ENCODE data around the gene RBM19. TPM values are rescaled to one million over a fixed set of nuclear protein-coding genes. Genes with fewer than 3 reads are reported as not detected.

The RBM19 gene
- total and polyA plus RNA-seq, 2 of the 4 experiments (the other 2 are of a cell fraction) = 18.7 to 19.2 TPM

DNA sequence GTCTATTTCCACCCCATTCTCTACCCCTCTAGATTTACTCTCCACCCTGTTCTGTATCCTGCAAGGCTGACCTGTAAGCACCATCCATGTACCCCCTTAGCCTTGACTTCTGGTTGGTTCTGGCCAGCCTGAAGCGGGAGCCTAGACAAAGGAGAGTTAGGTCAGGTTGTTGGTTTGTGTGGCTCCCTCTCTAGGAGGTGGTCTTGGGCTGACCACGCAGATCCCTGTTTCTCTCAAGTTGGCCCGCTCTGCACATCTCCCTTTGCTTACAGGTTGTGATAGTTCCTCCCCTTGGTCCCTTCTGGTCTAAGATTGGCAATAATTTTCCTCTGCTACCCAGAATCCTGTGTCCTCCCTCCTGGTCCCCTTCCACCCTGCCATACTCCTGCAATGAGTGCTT is 38.3 kb upstream of the RBM19 start:
- in situ Hi-C loops (cut with MboI; ENCODE audit: low sequenced_read_pairs) (no loop called here), dilution Hi-C loops (cut with HindIII; ENCODE audit: low sequenced_read_pairs, unreplicated experiment) (no loop called here), intact Hi-C loops (cut with micrococcal nuclease) (no loop called here)
- H2AK5ac ChIP-seq (ENCODE audit: low read depth, low read length) = no peak overlapping the region
- POLR2A ChIA-PET (ENCODE audit: unreplicated experiment) = no interaction called here
- BruUV-seq (replicated peaks) = no TSS peak
- no peak overlapping the region for H4K91ac ChIP-seq (ENCODE audit: insufficient read depth, low read depth, low read length)
- no peak for DNase-seq
- H2AK9ac ChIP-seq (replicated peaks; ENCODE audit: low read depth, low read length, poor library complexity) = no peak overlapping the region
- H3K9ac ChIP-seq (ENCODE audit: low read depth, low read length) = no peak overlapping the region
- no peaks in the 10 kb centered on the region for H3K36me3 ChIP-seq (ENCODE audit: control insufficient read depth, insufficient read depth, low read length)
- H3K9me3 ChIP-seq (ENCODE audit: control insufficient read depth, insufficient read depth, low read length) = no peaks in the 10 kb centered on the region
- TF ChIP-seq RAD21 (IDR thresholded peaks at IDR 0.05; ENCODE audit: low read length) (no peak), BHLHE40 (IDR thresholded peaks at IDR 0.05; ENCODE audit: low read depth, low read length) (no peak), MXI1 (IDR thresholded peaks at IDR 0.05; ENCODE audit: borderline replicate concordance, low read depth, low read length) (no peak), RFX5 (IDR thresholded peaks at IDR 0.05; ENCODE audit: low read depth, low read length) (no peak), SMC3 (IDR thresholded peaks at IDR 0.05; ENCODE audit: low read depth, low read length) (no peak), NFE2L2 (IDR thresholded peaks at IDR 0.05; ENCODE audit: low read depth, low read length) (no peak), CEBPB (IDR thresholded peaks at IDR 0.05; ENCODE audit: low read depth, low read length) (no peak), RCOR1 (IDR thresholded peaks at IDR 0.05; ENCODE audit: insufficient replicate concordance, low read length) (no peak), MAZ (IDR thresholded peaks at IDR 0.05; ENCODE audit: borderline replicate concordance, low read depth, low read length) (no peak), CHD1 (IDR thresholded peaks at IDR 0.05; ENCODE audit: low read depth, low read length) (no peak)
- TF ChIP-seq, protein P1, sequence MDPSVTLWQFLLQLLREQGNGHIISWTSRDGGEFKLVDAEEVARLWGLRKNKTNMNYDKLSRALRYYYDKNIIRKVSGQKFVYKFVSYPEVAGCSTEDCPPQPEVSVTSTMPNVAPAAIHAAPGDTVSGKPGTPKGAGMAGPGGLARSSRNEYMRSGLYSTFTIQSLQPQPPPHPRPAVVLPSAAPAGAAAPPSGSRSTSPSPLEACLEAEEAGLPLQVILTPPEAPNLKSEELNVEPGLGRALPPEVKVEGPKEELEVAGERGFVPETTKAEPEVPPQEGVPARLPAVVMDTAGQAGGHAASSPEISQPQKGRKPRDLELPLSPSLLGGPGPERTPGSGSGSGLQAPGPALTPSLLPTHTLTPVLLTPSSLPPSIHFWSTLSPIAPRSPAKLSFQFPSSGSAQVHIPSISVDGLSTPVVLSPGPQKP (IDR thresholded peaks at IDR 0.05; ENCODE audit: borderline replicate concordance, low read depth, low read length) = no peak
- TF ChIP-seq, protein P2, sequence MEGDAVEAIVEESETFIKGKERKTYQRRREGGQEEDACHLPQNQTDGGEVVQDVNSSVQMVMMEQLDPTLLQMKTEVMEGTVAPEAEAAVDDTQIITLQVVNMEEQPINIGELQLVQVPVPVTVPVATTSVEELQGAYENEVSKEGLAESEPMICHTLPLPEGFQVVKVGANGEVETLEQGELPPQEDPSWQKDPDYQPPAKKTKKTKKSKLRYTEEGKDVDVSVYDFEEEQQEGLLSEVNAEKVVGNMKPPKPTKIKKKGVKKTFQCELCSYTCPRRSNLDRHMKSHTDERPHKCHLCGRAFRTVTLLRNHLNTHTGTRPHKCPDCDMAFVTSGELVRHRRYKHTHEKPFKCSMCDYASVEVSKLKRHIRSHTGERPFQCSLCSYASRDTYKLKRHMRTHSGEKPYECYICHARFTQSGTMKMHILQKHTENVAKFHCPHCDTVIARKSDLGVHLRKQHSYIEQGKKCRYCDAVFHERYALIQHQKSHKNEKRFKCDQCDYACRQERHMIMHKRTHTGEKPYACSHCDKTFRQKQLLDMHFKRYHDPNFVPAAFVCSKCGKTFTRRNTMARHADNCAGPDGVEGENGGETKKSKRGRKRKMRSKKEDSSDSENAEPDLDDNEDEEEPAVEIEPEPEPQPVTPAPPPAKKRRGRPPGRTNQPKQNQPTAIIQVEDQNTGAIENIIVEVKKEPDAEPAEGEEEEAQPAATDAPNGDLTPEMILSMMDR (conservative IDR thresholded peaks at IDR 0.05; ENCODE audit: low read depth, low read length) = no peak
- no peak overlapping the region for H3K18ac ChIP-seq (ENCODE audit: low read depth, low read length)
- no peaks in the 10 kb centered on the region for H3K9me1 ChIP-seq (ENCODE audit: insufficient read depth, low read length)
- WGBS, 2 experiments (ENCODE audit: extremely low coverage in 2 of 2, insufficient read length in 1 of 2) = no CpG with 5 or more reads among the region's 3 CpGs
- no peaks in the 10 kb centered on the region for H4K20me1 ChIP-seq (ENCODE audit: insufficient read depth, low read length)
- H2BK20ac ChIP-seq (ENCODE audit: low read depth, low read length) = no peak overlapping the region
- H3K27me3 ChIP-seq (ENCODE audit: control insufficient read depth, insufficient read depth, low read length) = peaks cover 11% of the 10 kb centered on the region
- H3K14ac ChIP-seq (replicated peaks; ENCODE audit: low read depth, low read length) = no peak overlapping the region
- no peak overlapping the region for H3K4ac ChIP-seq (ENCODE audit: low read depth, low read length)
- no peak overlapping the region for H3K4me3 ChIP-seq (ENCODE audit: insufficient read depth, low read depth, low read length)
- H4K8ac ChIP-seq (ENCODE audit: low read depth in 2 of 2, low read length in 2 of 2) = no peak overlapping the region
- CTCF ChIA-PET = no interaction called here
- H2BK120ac ChIP-seq (ENCODE audit: low read depth, low read length) = no peak overlapping the region
- H3K56ac ChIP-seq (ENCODE audit: extremely low read depth, insufficient read depth, low read length) = no peak overlapping the region
- H4K5ac ChIP-seq (ENCODE audit: low read depth, low read length) = no peak overlapping the region
- no peak for ATAC-seq (ENCODE audit: low read depth)
- no peak overlapping the region for H2BK15ac ChIP-seq (ENCODE audit: low read depth, low read length)
- no peak overlapping the region for H3K27ac ChIP-seq (ENCODE audit: insufficient read depth, low read length)
- H3K4me1 ChIP-seq (ENCODE audit: control insufficient read depth, insufficient read depth, low read length) = no peaks in the 10 kb centered on the region
- no peak overlapping the region for H3K4me2 ChIP-seq (ENCODE audit: low read depth, low read length)
- H3K23ac ChIP-seq (ENCODE audit: low read depth, low read length) = no peak overlapping the region
- H2AFZ ChIP-seq (replicated peaks; ENCODE audit: low read length, poor library complexity) = no peak overlapping the region
- no peaks in the 10 kb centered on the region for H3K79me1 ChIP-seq (ENCODE audit: low read depth in 1 of 2, low read length in 2 of 2)
- no peak overlapping the region for H2BK5ac ChIP-seq (ENCODE audit: low read depth, low read length, poor library complexity, severe bottlenecking)
